Body of pancreas (tissue), 4 donors: ENCODE data around the gene HES1. TPM values are rescaled to one million over a fixed set of nuclear protein-coding genes. Genes with fewer than 3 reads are reported as not detected.
"Not testable (repeated sequence)": the region's sequence is repeated elsewhere in the genome, so short reads cannot be mapped to it uniquely, and the experiment has no call there.

Source experiments
- ATAC-seq: fragments of 150-250 bp; one replicate; pipeline ENCODE4 v1.9.1; 2016
- DNase-seq, 4 donors: peaks; one replicate each; pipeline ENCODE4 v3.0.0-alpha.2; 2019
- H3K27ac ChIP-seq, 4 donors: fragments of 200-600 bp; sonication (generic); 1 replicate in 3 of 4; 2 replicates in 1 of 4; pipeline versions ENCODE4 v1.5.1 to v1.6.1; 2016 to 2019; ENCODE audit warnings: mild to moderate bottlenecking in 1 of 4, mixed read lengths in 1 of 4, moderate library complexity in 1 of 4
- H3K27me3 ChIP-seq, 2 donors: fragments of 200-600 bp; sonication (generic); one replicate each; pipeline ENCODE4 v1.6.0; 2016; ENCODE audit warnings: mild to moderate bottlenecking in 1 of 2
- H3K36me3 ChIP-seq, 2 donors: fragments of 200-600 bp; sonication (generic); replicated peaks in 1 of 2; 2 replicates each; pipeline ENCODE4 v1.5.1; 2016; ENCODE audit warnings: low read depth in 2 of 2; ENCODE audit not compliant: insufficient read depth in 1 of 2
- H3K4me1 ChIP-seq: fragments of 200-600 bp; sonication (generic); one replicate; pipeline ENCODE4 v1.6.0; 2016
- H3K4me3 ChIP-seq, 2 donors: fragments of 200-600 bp; sonication (generic); 1 replicate in 1 of 2; 2 replicates in 1 of 2; pipeline ENCODE4 v1.5.1; 2016 to 2019
- H3K9me3 ChIP-seq, 3 donors: fragments of 200-600 bp; sonication (generic); 1 replicate in 2 of 3; 2 replicates in 1 of 3; pipeline ENCODE4 v1.5.1; 2016
- POLR2A ChIP-seq, 3 donors: fragments of 450-650 bp; IDR thresholded peaks; one replicate each; pipeline ENCODE4 v1.6.1; 2016; ENCODE audit warnings: antibody characterized with exemption in 3 of 3, mild to moderate bottlenecking in 2 of 3
- WGBS, 2 donors: methylation state at CpG; one replicate each; pipeline ENCODE4 v1.1.5; 2017; 5-methylcytosine and 5-hydroxymethylcytosine counted together
- intact Hi-C: fragments of 100-400 bp; cut with DNase I; formaldehyde crosslinking; loops from one replicate; pipeline ENCODE4 v1.15.1; 2023
- total RNA-seq, 2 donors: library from RNA; depleted of rRNA; stranded (reverse); fragments of >200 nt; gene quantifications; one replicate each; pipeline ENCODE4 v1.1.0, GENCODE V29; 2016
- TF ChIP-seq, protein P1 (sequence below), 7 experiments: fragments of 450-650 bp in 4 of 7; fragments of 200-600 bp in 3 of 7; sonication (generic) in 3 of 7; IDR thresholded peaks; one replicate each; pipeline ENCODE4 v1.5.1; 2016 to 2019; ENCODE audit warnings: antibody characterized with exemption in 7 of 7

The HES1 gene
- total RNA-seq, 2 donors from 2014 or later: 28.5 to 49.1 TPM

DNA sequence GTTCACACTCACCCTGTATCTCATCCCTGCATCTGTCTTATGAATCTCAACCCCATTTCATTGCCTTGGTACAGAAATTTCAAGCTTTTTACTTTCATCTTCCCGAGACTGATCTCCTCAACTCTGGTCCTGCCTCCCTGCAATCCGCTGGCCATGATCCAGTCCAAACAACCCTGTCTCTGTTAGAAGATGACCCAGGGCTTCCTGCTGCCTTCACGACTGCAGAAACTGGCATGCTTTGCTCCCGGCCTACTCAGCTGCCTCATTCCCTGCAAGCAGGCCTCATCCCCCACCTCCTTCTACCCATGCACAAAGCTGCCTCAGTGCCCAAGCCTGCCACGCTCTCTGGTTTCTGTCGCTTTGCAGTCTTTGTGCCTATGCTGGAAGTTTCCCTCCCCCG, 12.4 kb downstream of the HES1 start:
- Histone ChIP-seq H3K27me3 (no peaks in the 10 kb centered on the region), H3K4me3 (no peak overlapping the region), H3K9me3 (no peaks in the 10 kb centered on the region), H3K36me3 (no peaks in the 10 kb centered on the region), H3K27ac (no peak overlapping the region), H3K4me1 (peaks cover 2% of the 10 kb centered on the region)
- TF ChIP-seq POLR2A (IDR thresholded peaks at IDR 0.05): no peak
- TF ChIP-seq, protein P1, sequence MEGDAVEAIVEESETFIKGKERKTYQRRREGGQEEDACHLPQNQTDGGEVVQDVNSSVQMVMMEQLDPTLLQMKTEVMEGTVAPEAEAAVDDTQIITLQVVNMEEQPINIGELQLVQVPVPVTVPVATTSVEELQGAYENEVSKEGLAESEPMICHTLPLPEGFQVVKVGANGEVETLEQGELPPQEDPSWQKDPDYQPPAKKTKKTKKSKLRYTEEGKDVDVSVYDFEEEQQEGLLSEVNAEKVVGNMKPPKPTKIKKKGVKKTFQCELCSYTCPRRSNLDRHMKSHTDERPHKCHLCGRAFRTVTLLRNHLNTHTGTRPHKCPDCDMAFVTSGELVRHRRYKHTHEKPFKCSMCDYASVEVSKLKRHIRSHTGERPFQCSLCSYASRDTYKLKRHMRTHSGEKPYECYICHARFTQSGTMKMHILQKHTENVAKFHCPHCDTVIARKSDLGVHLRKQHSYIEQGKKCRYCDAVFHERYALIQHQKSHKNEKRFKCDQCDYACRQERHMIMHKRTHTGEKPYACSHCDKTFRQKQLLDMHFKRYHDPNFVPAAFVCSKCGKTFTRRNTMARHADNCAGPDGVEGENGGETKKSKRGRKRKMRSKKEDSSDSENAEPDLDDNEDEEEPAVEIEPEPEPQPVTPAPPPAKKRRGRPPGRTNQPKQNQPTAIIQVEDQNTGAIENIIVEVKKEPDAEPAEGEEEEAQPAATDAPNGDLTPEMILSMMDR (IDR thresholded peaks at IDR 0.05): no peak
- intact Hi-C loops: no loop called here
- DNase-seq (no peak), ATAC-seq (no peak)
- 75 to 77% methylated on average over 7 of the region's 7 CpGs for WGBS, 2 donors

DNA sequence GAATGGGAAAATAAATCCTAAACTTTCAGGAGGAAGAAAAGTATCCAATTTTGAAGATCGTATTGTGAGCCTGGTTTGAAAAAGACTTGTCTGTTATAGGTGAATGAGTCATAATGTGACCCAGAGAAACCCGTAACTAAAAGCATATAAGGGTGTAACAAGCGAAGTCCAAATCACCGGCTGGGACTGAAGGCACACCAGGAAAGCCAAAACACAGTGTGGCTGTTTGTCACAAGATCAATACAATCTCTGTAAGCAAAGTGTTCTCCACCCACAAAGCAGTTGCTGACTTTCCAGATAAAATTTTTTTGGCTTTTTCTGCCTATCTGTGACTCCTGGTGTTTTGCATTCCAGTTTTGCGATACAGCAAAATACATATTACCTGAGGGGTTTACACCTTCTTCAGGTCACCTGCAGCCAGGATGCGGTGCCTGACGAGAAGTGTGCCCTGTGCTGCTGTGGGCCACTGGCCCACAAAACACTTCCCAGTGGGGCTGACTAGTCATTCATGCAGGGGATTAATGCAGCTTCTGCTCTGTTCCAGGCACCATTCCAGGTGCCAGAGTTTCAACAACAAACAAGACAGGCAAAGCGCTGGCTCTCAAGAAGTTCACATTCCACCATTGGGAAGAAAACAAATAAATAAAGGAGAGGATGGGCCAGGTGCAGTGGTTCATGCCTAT, 14.4 kb downstream of the HES1 start:
- Histone ChIP-seq H3K9me3 (peaks cover 0 to 4% (median 0%) of the 10 kb centered on the region in 3 donors), H3K4me3 (no peak overlapping the region), H3K27ac (peak overlapping the region in 2 of 4 donors; percentile 18 to 50), H3K36me3 (no peaks in the 10 kb centered on the region), H3K4me1 (peaks cover under 1% of the 10 kb centered on the region), H3K27me3 (no peaks in the 10 kb centered on the region)
- intact Hi-C loops: no loop called here
- DNase-seq (no peak), ATAC-seq (peak; percentile 40)
- WGBS, 2 donors: 70 to 71% methylated on average over 6 to 8 of the region's 8 CpGs
- TF ChIP-seq POLR2A (IDR thresholded peaks at IDR 0.05): no peak
- TF ChIP-seq, protein P1 (IDR thresholded peaks at IDR 0.05): no peak

DNA sequence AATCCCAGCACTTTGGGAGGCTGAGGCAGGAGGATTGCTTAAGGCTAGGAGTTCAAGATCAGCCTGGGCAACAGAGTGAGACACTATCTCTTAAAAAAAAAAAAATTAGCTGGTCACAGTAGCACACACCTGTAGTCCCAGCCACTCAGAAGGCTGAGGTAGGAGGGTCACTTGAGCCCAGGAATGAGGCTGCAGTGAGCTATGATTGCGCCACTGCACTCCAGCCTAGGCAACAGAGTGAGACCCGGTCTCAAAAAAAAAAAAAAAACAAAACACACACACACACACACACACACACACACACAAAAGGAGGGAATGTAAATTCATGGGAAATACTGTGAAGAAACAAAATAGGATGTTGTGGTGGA, 15.0 kb downstream of the HES1 start:
- H3K9me3 ChIP-seq, H3K4me3 ChIP-seq, ATAC-seq, H3K4me1 ChIP-seq, H3K36me3 ChIP-seq, H3K27me3 ChIP-seq, DNase-seq, intact Hi-C loops: not testable (repeated sequence)
- WGBS, 2 donors: 86 to 95% methylated on average over 2 of the region's 2 CpGs
- H3K27ac ChIP-seq: peak overlapping the region in 1 of 4 donors; percentile 18

DNA sequence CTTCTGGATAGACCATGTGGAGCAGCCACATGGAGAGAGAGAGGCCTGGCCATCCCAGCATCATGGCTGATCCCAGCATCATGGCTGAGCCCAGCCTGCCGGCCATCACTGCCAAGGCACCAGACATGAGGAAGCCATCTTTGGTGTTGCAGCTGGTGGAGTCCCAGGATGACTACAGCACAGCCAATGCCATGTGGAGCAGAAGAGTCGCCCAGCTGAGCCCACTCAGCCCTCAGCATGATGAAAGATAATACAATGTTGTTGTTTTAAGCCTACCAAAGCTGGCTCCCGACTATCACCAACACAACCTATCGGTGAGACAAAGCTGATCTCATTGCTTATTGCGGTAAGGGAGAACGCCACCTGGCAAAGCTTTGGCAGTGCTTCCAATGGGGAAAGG, 18.4 kb downstream of the HES1 start:
- Histone ChIP-seq H3K4me3 (no peak overlapping the region), H3K27ac (no peak overlapping the region), H3K36me3 (no peaks in the 10 kb centered on the region), H3K9me3 (peaks cover 0 to 4% (median 0%) of the 10 kb centered on the region in 3 donors), H3K27me3 (no peaks in the 10 kb centered on the region), H3K4me1 (peaks cover 24% of the 10 kb centered on the region)
- no peak for DNase-seq
- intact Hi-C loops: no loop called here
- TF ChIP-seq, protein P1 (IDR thresholded peaks at IDR 0.05): no peak
- TF ChIP-seq POLR2A (IDR thresholded peaks at IDR 0.05): no peak
- no peak for ATAC-seq
- WGBS, 2 donors: 90 to 92% methylated on average over 6 of the region's 6 CpGs

DNA sequence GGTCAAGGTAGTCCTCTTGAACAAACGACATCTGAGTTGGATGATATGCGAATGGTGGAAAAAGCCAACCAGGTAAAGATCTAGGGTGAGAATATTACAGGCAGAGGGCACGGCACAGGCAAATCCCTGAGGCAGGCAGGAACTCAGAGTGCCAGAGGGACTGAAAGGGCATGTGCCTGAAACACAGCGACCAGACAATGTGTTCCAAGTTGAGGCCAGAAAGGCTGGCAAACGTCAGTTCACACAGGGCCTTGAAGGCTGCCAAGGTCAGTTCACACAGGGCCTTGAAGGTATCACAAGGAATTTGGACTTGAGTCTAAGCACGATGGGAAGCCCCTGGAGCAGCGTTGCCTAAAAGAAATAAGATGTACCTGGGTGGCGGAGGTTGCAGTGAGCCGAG, 20.1 kb downstream of the HES1 start:
- Histone ChIP-seq H3K36me3 (no peaks in the 10 kb centered on the region), H3K4me3 (no peak overlapping the region), H3K4me1 (peaks cover 42% of the 10 kb centered on the region), H3K27me3 (no peaks in the 10 kb centered on the region), H3K9me3 (peaks cover 0 to 4% (median 0%) of the 10 kb centered on the region in 3 donors), H3K27ac (peak overlapping the region in 2 of 4 donors; percentile 32 to 38)
- TF ChIP-seq, protein P1 (IDR thresholded peaks at IDR 0.05): no peak
- TF ChIP-seq POLR2A (IDR thresholded peaks at IDR 0.05): no peak
- DNase-seq (peak; percentile 52 to 72 (median 63)), ATAC-seq (peak; percentile 57)
- WGBS, 2 donors: 57 to 60% methylated on average over 9 of the region's 9 CpGs
- intact Hi-C loops: no loop called here
